ENCODE measurements around the gene ARSK. TPM values are rescaled to one million over a fixed set of nuclear protein-coding genes. Genes with fewer than 3 reads are reported as not detected.

Gene ARSK
- total RNA-seq, 1 experiment from 2014 or later: 8.5 TPM

DNA sequence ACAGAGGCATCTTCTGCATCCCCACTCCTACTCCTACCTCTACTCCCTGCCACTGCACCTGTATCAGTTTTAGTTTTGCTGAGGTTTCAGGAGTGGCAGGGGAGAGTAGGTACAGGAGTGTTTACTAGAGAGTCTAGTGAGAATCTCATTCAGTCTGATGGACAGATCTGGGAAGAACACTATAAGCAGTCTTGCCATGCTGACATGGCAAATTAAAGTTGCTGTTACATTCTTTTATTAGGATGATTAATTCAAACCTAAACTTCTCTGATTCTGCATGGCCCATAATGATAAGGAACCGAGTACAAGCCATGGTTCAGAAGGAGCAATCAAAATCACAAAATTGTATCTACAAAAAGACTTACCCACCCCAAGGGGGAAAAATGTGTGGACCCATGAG lies 7.4 kb downstream of the ARSK start:
- Histone ChIP-seq H3K79me1 (ENCODE audit: insufficient read depth, low read depth, low read length, poor library complexity, severe bottlenecking) (no peaks in the 10 kb centered on the region), H3K9me3 (ENCODE audit: control insufficient read depth, low read depth, low read length) (no peaks in the 10 kb centered on the region), H2AFZ (ENCODE audit: low read length) (no peak overlapping the region), H2AK5ac (ENCODE audit: insufficient read length, low read length) (no peak overlapping the region), H4K20me1 (ENCODE audit: control insufficient read depth, insufficient read depth, insufficient read length) (no peaks in the 10 kb centered on the region), H3K4me2 (ENCODE audit: insufficient read depth, insufficient read length, low read length) (no peak overlapping the region), H3K23me2 (ENCODE audit: insufficient read length, low read depth, low read length, poor library complexity, severe bottlenecking) (no peaks in the 10 kb centered on the region), H3K23ac (ENCODE audit: insufficient read length, low read depth, low read length) (no peak overlapping the region), H3T11ph (ENCODE audit: low read length) (no peak overlapping the region), H3K18ac (ENCODE audit: insufficient read length, low read depth, low read length) (no peak overlapping the region), H4K91ac (ENCODE audit: insufficient read length, low read depth, low read length) (no peak overlapping the region), H2BK20ac (ENCODE audit: low read depth, low read length, poor library complexity, severe bottlenecking) (no peak overlapping the region), H3K27me3 (ENCODE audit: insufficient read depth, low read length) (no peaks in the 10 kb centered on the region), H2BK12ac (ENCODE audit: insufficient read length, low read depth, low read length) (no peak overlapping the region), H2BK15ac (ENCODE audit: low read depth, low read length) (no peak overlapping the region), H3K9ac (ENCODE audit: extremely low read depth, insufficient read length, low read length) (no peak overlapping the region), H3K79me2 (ENCODE audit: insufficient read depth, low read length) (no peaks in the 10 kb centered on the region), H3K27ac (ENCODE audit: insufficient read length, low read depth, low read length) (no peak overlapping the region), H3K4ac (ENCODE audit: low read depth, low read length) (no peak overlapping the region), H4K5ac (ENCODE audit: insufficient read length, low read depth, low read length) (no peak overlapping the region), H3K56ac (ENCODE audit: insufficient read length, low read depth, low read length) (no peak overlapping the region), H4K8ac (replicated peaks; ENCODE audit: insufficient read length, low read depth, low read length) (no peak overlapping the region), H2BK5ac (ENCODE audit: insufficient read length, low read length) (no peak overlapping the region), H2BK120ac (ENCODE audit: low read depth, low read length, poor library complexity, severe bottlenecking) (no peak overlapping the region), H3K4me1 (ENCODE audit: insufficient read depth, low read length) (no peaks in the 10 kb centered on the region), H3K14ac (ENCODE audit: insufficient read depth, low read length) (no peak overlapping the region)
- Mint-ChIP-seq H3K9me3 (no peaks in the 10 kb centered on the region), H3K27ac (no peak overlapping the region), H3K4me3 (no peak overlapping the region), H3K27me3 (ENCODE audit: low read depth) (no peaks in the 10 kb centered on the region), H3K36me3 (ENCODE audit: insufficient read depth in 1 of 3, low read depth in 3 of 3) (peaks cover 0 to 2% (median 0%) of the 10 kb centered on the region in 3 experiments; a peak in 2 of 7 replicates), H3K4me1 (no peaks in the 10 kb centered on the region; a peak in 1 of 4 replicates)
- TF ChIP-seq, protein P1, sequence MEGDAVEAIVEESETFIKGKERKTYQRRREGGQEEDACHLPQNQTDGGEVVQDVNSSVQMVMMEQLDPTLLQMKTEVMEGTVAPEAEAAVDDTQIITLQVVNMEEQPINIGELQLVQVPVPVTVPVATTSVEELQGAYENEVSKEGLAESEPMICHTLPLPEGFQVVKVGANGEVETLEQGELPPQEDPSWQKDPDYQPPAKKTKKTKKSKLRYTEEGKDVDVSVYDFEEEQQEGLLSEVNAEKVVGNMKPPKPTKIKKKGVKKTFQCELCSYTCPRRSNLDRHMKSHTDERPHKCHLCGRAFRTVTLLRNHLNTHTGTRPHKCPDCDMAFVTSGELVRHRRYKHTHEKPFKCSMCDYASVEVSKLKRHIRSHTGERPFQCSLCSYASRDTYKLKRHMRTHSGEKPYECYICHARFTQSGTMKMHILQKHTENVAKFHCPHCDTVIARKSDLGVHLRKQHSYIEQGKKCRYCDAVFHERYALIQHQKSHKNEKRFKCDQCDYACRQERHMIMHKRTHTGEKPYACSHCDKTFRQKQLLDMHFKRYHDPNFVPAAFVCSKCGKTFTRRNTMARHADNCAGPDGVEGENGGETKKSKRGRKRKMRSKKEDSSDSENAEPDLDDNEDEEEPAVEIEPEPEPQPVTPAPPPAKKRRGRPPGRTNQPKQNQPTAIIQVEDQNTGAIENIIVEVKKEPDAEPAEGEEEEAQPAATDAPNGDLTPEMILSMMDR (conservative IDR thresholded peaks at IDR 0.05): no peak
- WGBS (ENCODE audit: extremely low coverage, insufficient read length, low lambda C conversion rate): no CpG with 5 or more reads among the region's 1 CpG
- DNase-seq: no peak

Measured in H9 (cell line).